Activated B cell treated with CpG ODN at 0.5 μM for 24 hours (primary cell): ENCODE results near the gene KRTAP10-8. TPM values are rescaled to one million over a fixed set of nuclear protein-coding genes. Genes with fewer than 3 reads are reported as not detected.

Source experiments
- ATAC-seq: fragments of 200-7000 bp; cut with Tn5 transposase; one replicate; pipeline ENCODE4 v1.10.0; 2021; ENCODE audit warnings: low read depth, mild to moderate bottlenecking, moderate library complexity
- CTCF ChIA-PET: fragments of 350-600 bp; sonication (Branson Sonifier 250); formaldehyde crosslinking; loops from one replicate; lab custom pipeline; 2021; ENCODE audit warnings: antibody characterized with exemption; lab: Charles Lee
- POLR2A ChIA-PET: fragments of 350-600 bp; sonication (Branson Sonifier 250); formaldehyde crosslinking; loops from one replicate; lab custom pipeline; 2021; ENCODE audit warnings: antibody characterized with exemption; lab: Charles Lee
- DNase-seq: peaks from one replicate; pipeline ENCODE4 v3.0.0; 2022
- H3K27ac Mint-ChIP-seq: one replicate; pipeline ENCODE4 v1.8.0; 2020; ENCODE audit warnings: mixed read lengths
- H3K27me3 Mint-ChIP-seq: one replicate; pipeline ENCODE4 v1.8.0; 2021; ENCODE audit warnings: mixed read lengths
- H3K36me3 Mint-ChIP-seq: one replicate; pipeline ENCODE4 v1.8.0; 2021; ENCODE audit warnings: low read depth, mixed read lengths
- H3K4me1 Mint-ChIP-seq: one replicate; pipeline ENCODE4 v1.8.0; 2021; ENCODE audit warnings: mixed read lengths
- H3K4me3 Mint-ChIP-seq: one replicate; pipeline ENCODE4 v1.8.0; 2020; ENCODE audit warnings: mild to moderate bottlenecking, mixed read lengths
- H3K9me3 Mint-ChIP-seq: one replicate; pipeline ENCODE4 v1.8.0; 2020; ENCODE audit warnings: mixed read lengths
- CTCF ChIP-seq: fragments of 200-600 bp; IDR thresholded peaks from one replicate; pipeline ENCODE4 v1.8.0; 2022; ENCODE audit warnings: antibody characterized with exemption, mild to moderate bottlenecking
- intact Hi-C: fragments of 100-400 bp; cut with micrococcal nuclease; formaldehyde crosslinking; loops from one replicate; pipeline ENCODE4 v1.15.1; 2024
- total RNA-seq: library from RNA; stranded (reverse); gene quantifications from 2 replicates; pipeline ENCODE4 v1.2.3, GENCODE V29; 2022

KRTAP10-8 gene
- total RNA-seq, 1 donor from 2014 or later: not detected

GRCh38 chr21:44581158-44581557 lies 30.7 kb upstream of the KRTAP10-8 start:
- ATAC-seq (no peak), DNase-seq (no peak)
- Mint-ChIP-seq H3K9me3 (peaks cover 16% of the 10 kb centered on the region), H3K36me3 (no peaks in the 10 kb centered on the region), H3K27me3 (peaks cover 25% of the 10 kb centered on the region), H3K4me3 (no peak overlapping the region), H3K4me1 (no peaks in the 10 kb centered on the region), H3K27ac (no peak overlapping the region)
- POLR2A ChIA-PET: no interaction called here
- CTCF ChIA-PET: no interaction called here
- no peak for TF ChIP-seq CTCF
- intact Hi-C loops: no loop called here

- no peaks in the 10 kb centered on the region for H3K36me3 Mint-ChIP-seq
- intact Hi-C loops: no loop called here
- no peak overlapping the region for H3K4me3 Mint-ChIP-seq
- peaks cover 11% of the 10 kb centered on the region for H3K9me3 Mint-ChIP-seq
- H3K27ac Mint-ChIP-seq: no peak overlapping the region
- ChIA-PET CTCF (no interaction called here), POLR2A (no interaction called here)
- H3K4me1 Mint-ChIP-seq: no peaks in the 10 kb centered on the region
- no peak for DNase-seq
- no peak for ATAC-seq
- peaks cover 33% of the 10 kb centered on the region for H3K27me3 Mint-ChIP-seq
- no peak for TF ChIP-seq CTCF
Observed at GRCh38 chr21:44582055-44582454, 29.8 kb upstream of the KRTAP10-8 start.

- no peak overlapping the region for H3K4me3 Mint-ChIP-seq
- ATAC-seq (no peak), DNase-seq (no peak)
- peaks cover 43% of the 10 kb centered on the region for H3K27me3 Mint-ChIP-seq
- CTCF ChIA-PET: no interaction called here
- H3K27ac Mint-ChIP-seq: no peak overlapping the region
- no peaks in the 10 kb centered on the region for H3K4me1 Mint-ChIP-seq
- H3K36me3 Mint-ChIP-seq: no peaks in the 10 kb centered on the region
- intact Hi-C loops: no loop called here
- peaks cover 8% of the 10 kb centered on the region for H3K9me3 Mint-ChIP-seq
- POLR2A ChIA-PET: no interaction called here
- TF ChIP-seq CTCF: no peak
Observed at GRCh38 chr21:44583089-44583799, 28.6 kb upstream of the KRTAP10-8 start.

GRCh38 chr21:44583800-44584147 lies 28.1 kb upstream of the KRTAP10-8 start:
- H3K36me3 Mint-ChIP-seq: no peaks in the 10 kb centered on the region
- H3K27ac Mint-ChIP-seq: no peak overlapping the region
- peaks cover 44% of the 10 kb centered on the region for H3K27me3 Mint-ChIP-seq
- intact Hi-C loops: no loop called here
- no peak for TF ChIP-seq CTCF
- ChIA-PET CTCF (no interaction called here), POLR2A (no interaction called here)
- DNase-seq (no peak), ATAC-seq (no peak)
- H3K9me3 Mint-ChIP-seq: peaks cover 8% of the 10 kb centered on the region
- no peaks in the 10 kb centered on the region for H3K4me1 Mint-ChIP-seq
- no peak overlapping the region for H3K4me3 Mint-ChIP-seq

- no peak for ATAC-seq
- no peaks in the 10 kb centered on the region for H3K4me1 Mint-ChIP-seq
- CTCF ChIA-PET: no interaction called here
- peaks cover 8% of the 10 kb centered on the region for H3K9me3 Mint-ChIP-seq
- intact Hi-C loops: no loop called here
- peaks cover 41% of the 10 kb centered on the region for H3K27me3 Mint-ChIP-seq
- TF ChIP-seq CTCF: no peak
- DNase-seq: no peak
- no peak overlapping the region for H3K4me3 Mint-ChIP-seq
- POLR2A ChIA-PET: no interaction called here
- no peak overlapping the region for H3K27ac Mint-ChIP-seq
- H3K36me3 Mint-ChIP-seq: no peaks in the 10 kb centered on the region
Observed at GRCh38 chr21:44585892-44586291, 26.0 kb upstream of the KRTAP10-8 start.
